GM12872 (cell line): Measurements from ENCODE around the gene AUH.

Experiments used
- CTCF ChIP-seq: IDR thresholded peaks from 3 replicates; pipeline ENCODE4 v1.5.1; 2011; ENCODE audit warnings: low read depth, mild to moderate bottlenecking, low read length, moderate library complexity; ENCODE audit not compliant: insufficient read depth

The AUH gene

GRCh38 chr9:91243029-91243428, 118.7 kb downstream of the AUH start:
- no peak for TF ChIP-seq CTCF

GRCh38 chr9:91241909-91242308, 119.8 kb downstream of the AUH start:
- no peak for TF ChIP-seq CTCF

- no peak for TF ChIP-seq CTCF
Observed at GRCh38 chr9:91240596-91241165, 121.0 kb downstream of the AUH start.

GRCh38 chr9:91239367-91240111, 122.2 kb downstream of the AUH start:
- no peak for TF ChIP-seq CTCF

- TF ChIP-seq CTCF, result no peak
Observed at GRCh38 chr9:91234523-91234922, 127.2 kb downstream of the AUH start.

- TF ChIP-seq CTCF, result no peak
Observed at GRCh38 chr9:91231619-91232018, 130.1 kb downstream of the AUH start.

GRCh38 chr9:91223000-91223399, 138.7 kb downstream of the AUH start:
- no peak for TF ChIP-seq CTCF
